ENCODE measurements around the gene FOXP1.

Gene FOXP1

DNA sequence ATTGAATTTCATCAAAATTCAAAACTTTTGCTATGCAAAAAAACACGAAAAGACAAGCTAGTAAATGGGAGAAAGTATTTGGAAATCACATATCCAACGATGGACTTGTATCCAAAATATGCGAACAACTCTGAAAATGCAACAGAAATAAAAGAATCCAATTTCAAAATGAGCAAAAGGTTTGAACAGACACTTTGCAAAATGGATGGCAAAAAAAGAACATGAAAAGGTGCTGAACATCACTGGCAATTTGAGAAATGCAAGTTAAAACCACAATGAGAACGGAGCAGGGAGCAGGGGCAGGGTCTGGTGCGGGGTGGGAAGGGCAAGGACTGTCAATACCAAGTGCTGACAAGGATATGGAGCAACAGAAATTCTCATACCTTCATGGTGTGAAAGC, 23.1 kb upstream of the FOXP1 start:
- FAIRE-seq = no peak
- TF ChIP-seq TAF1 (IDR thresholded peaks at IDR 0.05; ENCODE audit: borderline replicate concordance, low read depth, low read length) = no peak
- no peak for TF ChIP-seq POLR2A (IDR thresholded peaks at IDR 0.05; ENCODE audit: low read depth, low read length)
- no peak for TF ChIP-seq POLR2AphosphoS5 (IDR thresholded peaks at IDR 0.05; ENCODE audit: low read depth, low read length)
- DNase-seq (ENCODE audit: insufficient read length) = no peak

DNA sequence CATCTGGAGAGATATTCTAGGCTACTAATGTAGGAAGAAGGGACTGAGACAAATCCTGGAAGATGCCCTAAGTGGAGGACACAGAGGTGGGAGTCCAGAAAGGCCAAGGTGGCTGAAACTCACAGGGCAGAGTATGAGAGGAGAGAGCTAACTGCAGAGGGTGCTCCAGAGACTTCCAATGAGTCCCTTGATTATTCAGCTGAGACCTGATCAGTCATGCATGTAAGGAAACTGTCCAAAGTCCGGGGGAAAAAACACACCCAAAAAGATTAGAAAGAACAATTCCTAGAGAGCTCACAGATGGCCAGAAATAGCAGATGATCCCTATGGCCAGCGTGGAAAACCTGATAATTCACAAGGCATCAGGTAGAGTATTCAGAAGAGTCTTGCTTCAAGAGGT, 18.7 kb upstream of the FOXP1 start:
- DNase-seq (ENCODE audit: insufficient read length) (no peak), FAIRE-seq (no peak)
- TF ChIP-seq POLR2AphosphoS5 (IDR thresholded peaks at IDR 0.05; ENCODE audit: low read depth, low read length) (no peak), POLR2A (IDR thresholded peaks at IDR 0.05; ENCODE audit: low read depth, low read length) (no peak), TAF1 (IDR thresholded peaks at IDR 0.05; ENCODE audit: borderline replicate concordance, low read depth, low read length) (no peak)

DNA sequence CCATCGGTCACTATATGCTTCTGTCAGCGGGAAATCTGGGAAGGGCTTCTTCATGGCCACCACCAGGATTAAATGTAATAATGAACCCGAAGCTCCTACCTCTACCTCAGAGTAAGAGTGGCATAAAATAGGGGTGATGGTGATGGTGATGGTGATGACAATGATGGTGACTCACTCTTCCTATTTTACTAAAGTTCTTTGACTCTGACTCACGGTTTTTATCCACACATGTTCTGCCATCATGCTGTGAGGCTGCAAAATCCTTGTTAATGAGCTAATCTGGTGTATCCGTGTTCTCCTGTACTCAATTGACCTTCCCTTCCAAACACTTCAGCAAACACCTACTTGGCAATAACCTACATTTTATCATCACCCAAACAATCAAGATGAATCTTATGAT, 18.3 kb upstream of the FOXP1 start:
- DNase-seq (ENCODE audit: insufficient read length) = no peak
- no peak for TF ChIP-seq POLR2AphosphoS5 (IDR thresholded peaks at IDR 0.05; ENCODE audit: low read depth, low read length)
- TF ChIP-seq POLR2A (IDR thresholded peaks at IDR 0.05; ENCODE audit: low read depth, low read length) = no peak
- no peak for TF ChIP-seq TAF1 (IDR thresholded peaks at IDR 0.05; ENCODE audit: borderline replicate concordance, low read depth, low read length)
- no peak for FAIRE-seq

DNA sequence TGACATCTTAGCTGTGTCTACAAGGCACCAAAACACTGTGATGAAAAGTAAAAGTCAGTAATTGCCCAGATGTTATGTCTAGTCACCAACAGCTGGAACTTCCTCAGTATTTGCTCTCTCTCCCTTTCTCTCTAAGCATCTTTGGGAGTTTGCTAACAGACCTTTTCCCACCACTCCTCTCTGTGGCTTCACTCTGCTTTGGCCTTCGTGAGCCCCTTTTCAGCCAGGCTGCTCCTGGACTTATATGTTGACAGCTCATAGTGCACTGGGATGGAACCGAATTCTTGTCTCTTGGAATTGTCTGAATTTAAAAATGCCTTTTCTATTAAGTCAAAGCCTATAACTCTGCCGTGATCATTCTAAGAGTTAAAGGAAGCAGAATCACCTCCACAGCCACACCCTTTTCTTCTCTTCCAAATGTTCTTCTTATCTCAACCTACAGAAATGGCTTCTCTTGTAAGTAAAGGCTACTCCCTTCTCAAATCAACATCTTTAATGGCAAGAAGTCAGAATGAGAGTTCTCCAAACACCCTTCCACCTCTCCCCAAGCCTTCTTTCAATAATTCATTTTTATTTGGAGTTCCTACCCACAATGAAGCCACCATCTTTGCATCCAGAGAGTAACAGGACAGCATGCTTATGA, 17.2 kb upstream of the FOXP1 start:
- no peak for TF ChIP-seq POLR2AphosphoS5 (IDR thresholded peaks at IDR 0.05; ENCODE audit: low read depth, low read length)
- TF ChIP-seq TAF1 (IDR thresholded peaks at IDR 0.05; ENCODE audit: borderline replicate concordance, low read depth, low read length) = no peak
- no peak for TF ChIP-seq POLR2A (IDR thresholded peaks at IDR 0.05; ENCODE audit: low read depth, low read length)
- DNase-seq (ENCODE audit: insufficient read length) (no peak), FAIRE-seq (no peak)

DNA sequence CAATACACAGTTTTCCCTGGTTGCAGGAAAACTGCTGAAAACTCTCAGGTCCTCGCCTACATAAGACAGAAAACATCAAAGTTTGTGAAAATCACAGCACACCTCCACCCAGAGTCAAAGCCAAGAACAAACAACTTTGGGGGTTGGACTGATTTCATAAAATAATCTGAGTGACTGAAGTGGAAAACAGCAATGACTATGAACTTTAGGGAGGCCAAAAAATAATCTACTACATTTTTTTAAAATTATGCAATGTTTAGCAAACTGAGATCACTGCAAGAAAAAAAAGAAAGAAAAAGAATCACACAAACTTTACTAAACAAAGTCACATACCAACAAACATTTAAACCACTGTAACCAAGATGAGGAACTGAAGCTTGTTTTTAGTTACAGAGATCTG, 15.9 kb upstream of the FOXP1 start:
- TF ChIP-seq POLR2AphosphoS5 (IDR thresholded peaks at IDR 0.05; ENCODE audit: low read depth, low read length) (no peak), TAF1 (IDR thresholded peaks at IDR 0.05; ENCODE audit: borderline replicate concordance, low read depth, low read length) (no peak), POLR2A (IDR thresholded peaks at IDR 0.05; ENCODE audit: low read depth, low read length) (no peak)
- DNase-seq (ENCODE audit: insufficient read length) = no peak
- FAIRE-seq = no peak

DNA sequence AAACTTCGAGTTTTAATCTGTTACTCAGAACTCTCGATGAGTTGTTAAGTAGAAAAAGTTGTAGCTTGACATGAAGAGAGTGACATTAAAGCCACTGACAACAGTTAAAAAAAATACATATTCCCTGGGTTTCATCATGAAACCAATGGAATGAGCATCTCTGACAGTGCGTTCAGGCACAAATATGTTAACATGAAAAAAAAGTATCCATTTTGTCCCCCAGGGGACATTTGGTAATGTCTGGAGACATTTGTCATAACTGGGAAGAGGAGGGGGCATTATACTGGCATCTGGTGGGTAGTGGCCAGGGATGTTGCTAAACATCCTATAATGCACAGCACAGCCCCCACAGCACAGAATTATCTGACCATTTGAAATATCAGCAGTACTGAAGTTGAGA, 14.8 kb upstream of the FOXP1 start:
- FAIRE-seq = no peak

DNA sequence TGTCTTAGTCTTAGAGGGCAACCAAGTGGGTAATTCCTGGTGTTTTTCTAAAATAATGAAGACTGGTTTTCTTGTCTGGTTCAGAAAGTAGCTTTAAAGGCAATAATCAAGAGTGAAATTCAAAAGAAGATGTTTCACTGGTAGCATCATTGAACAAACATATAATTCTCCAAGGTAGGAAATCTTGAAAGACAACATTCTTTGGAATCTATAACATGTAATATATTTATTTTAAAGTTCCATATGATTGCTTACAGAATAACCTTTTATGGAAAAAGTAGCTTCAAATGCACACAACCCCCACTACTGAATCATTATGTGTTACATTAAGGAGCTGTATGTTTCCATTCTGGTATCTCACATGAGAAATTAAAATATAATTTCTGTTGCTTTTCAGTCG, 13.8 kb upstream of the FOXP1 start:
- no peak for DNase-seq (ENCODE audit: insufficient read length)
- no peak for TF ChIP-seq POLR2A (IDR thresholded peaks at IDR 0.05; ENCODE audit: low read depth, low read length)
- TF ChIP-seq TAF1 (IDR thresholded peaks at IDR 0.05; ENCODE audit: borderline replicate concordance, low read depth, low read length) = no peak
- TF ChIP-seq POLR2AphosphoS5 (IDR thresholded peaks at IDR 0.05; ENCODE audit: low read depth, low read length) = no peak
- FAIRE-seq = no peak

More for the DNA sequence above, 14.8 kb upstream of the FOXP1 start:
- no peak for DNase-seq (ENCODE audit: insufficient read length)
- TF ChIP-seq POLR2A (IDR thresholded peaks at IDR 0.05; ENCODE audit: low read depth, low read length) = no peak
- no peak for TF ChIP-seq TAF1 (IDR thresholded peaks at IDR 0.05; ENCODE audit: borderline replicate concordance, low read depth, low read length)
- no peak for TF ChIP-seq POLR2AphosphoS5 (IDR thresholded peaks at IDR 0.05; ENCODE audit: low read depth, low read length)

DNA sequence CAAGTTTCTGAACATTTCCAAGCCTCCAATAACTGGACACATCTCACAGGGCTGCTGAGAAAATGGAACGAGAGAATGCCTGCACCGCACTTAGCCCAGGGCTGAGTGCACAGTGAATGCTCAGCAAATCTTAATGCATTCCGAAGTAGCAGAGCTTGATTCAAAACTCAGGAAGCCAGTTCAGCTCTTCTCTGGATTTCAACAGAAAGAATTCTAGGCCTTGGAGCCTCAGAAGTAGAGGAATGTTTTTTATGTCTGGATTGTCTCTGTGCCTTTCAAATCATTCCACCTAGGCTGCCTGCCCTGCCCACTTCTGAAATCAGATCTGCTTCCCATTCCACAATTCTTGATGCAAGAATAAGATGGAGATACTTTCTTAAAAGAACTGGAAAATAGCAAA, 9.6 kb upstream of the FOXP1 start:
- FAIRE-seq (no peak), DNase-seq (ENCODE audit: insufficient read length) (no peak)
- TF ChIP-seq POLR2A (IDR thresholded peaks at IDR 0.05; ENCODE audit: low read depth, low read length) (no peak), POLR2AphosphoS5 (IDR thresholded peaks at IDR 0.05; ENCODE audit: low read depth, low read length) (no peak), TAF1 (IDR thresholded peaks at IDR 0.05; ENCODE audit: borderline replicate concordance, low read depth, low read length) (no peak)

DNA sequence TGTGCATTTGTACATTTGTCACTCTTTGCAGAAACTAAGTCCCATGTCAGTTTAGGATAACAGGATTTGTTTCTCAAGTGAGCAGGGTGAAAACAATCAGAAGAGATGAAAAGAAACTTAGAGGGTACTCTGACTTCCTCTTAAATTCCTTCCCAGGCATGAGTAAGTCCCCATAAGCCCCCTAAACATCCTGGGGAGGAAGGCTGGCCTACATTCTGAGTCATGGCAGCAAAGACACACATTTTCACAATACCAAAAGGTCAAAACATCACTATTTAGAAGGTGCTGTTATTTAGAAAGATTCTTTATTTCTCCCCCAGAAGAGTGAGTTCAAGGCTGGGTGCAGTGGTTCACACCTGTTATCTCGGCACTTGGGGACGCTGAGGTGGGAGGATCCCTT, 7.6 kb upstream of the FOXP1 start:
- no peak for TF ChIP-seq POLR2AphosphoS5 (IDR thresholded peaks at IDR 0.05; ENCODE audit: low read depth, low read length)
- TF ChIP-seq TAF1 (IDR thresholded peaks at IDR 0.05; ENCODE audit: borderline replicate concordance, low read depth, low read length) = no peak
- no peak for TF ChIP-seq POLR2A (IDR thresholded peaks at IDR 0.05; ENCODE audit: low read depth, low read length)
- DNase-seq (ENCODE audit: insufficient read length) (no peak), FAIRE-seq (no peak)

DNA sequence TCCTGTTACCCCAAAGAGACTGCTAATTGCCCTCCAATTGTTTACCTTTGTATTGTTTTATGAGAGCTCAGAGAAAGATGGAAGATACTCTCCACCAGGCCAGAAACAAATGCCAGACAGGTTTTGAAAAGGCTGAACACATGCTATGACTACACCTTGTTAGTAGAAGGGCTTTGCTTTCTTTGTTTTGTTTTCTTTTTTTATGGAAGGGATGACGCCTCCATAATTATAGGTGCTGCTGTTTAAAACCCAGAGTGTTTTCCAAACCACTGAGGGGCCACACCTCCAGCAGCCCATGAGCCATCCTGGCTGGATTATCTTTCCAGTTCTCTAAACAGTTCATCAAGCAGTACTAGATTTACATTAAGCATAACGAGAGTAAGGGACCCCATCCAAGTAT, 5.6 kb upstream of the FOXP1 start:
- FAIRE-seq (no peak), DNase-seq (ENCODE audit: insufficient read length) (no peak)
- TF ChIP-seq POLR2A (IDR thresholded peaks at IDR 0.05; ENCODE audit: low read depth, low read length) (no peak), TAF1 (IDR thresholded peaks at IDR 0.05; ENCODE audit: borderline replicate concordance, low read depth, low read length) (no peak), POLR2AphosphoS5 (IDR thresholded peaks at IDR 0.05; ENCODE audit: low read depth, low read length) (no peak)

DNA sequence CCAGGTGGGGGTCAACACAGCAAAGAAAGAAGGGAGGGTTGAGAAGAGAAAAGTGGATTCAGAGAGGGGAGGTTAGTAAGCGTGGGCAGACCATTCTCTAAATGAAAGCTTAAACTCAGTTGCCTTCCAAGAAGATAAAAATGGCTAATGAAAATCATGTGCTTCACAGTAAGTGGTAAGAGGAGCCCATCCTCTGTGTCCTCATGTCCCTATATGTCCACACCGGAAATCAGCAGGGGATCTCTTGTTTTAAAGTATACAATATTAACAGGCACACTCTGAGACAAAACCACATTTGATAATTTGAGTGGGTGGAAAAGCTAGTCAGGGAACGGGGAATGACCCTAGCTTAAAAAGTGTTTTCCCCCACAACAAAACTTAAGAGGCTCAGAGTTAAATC, 4.4 kb upstream of the FOXP1 start:
- TF ChIP-seq POLR2AphosphoS5 (IDR thresholded peaks at IDR 0.05; ENCODE audit: low read depth, low read length) (no peak), TAF1 (IDR thresholded peaks at IDR 0.05; ENCODE audit: borderline replicate concordance, low read depth, low read length) (no peak), POLR2A (IDR thresholded peaks at IDR 0.05; ENCODE audit: low read depth, low read length) (no peak)
- DNase-seq (ENCODE audit: insufficient read length) (no peak), FAIRE-seq (no peak)

DNA sequence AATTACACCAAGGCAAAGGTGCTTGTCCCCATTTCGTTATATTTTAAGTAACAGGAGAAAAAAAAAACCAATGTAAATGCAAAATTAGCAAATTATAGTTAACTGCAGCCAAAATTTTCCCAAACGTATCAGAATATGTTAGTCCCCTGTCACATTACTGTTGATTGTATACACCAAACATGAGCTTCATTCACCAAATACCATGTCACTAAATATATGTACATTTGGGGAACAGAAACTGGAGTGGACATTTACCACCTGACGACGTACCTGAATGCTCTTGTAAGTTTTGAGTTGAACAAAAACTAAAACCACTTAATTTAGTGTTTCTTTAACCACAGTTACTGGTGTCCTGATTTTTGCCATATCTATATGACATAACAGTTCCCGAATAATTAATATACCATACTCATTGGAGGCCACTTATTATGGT, 3.3 kb upstream of the FOXP1 start:
- no peak for TF ChIP-seq POLR2AphosphoS5 (IDR thresholded peaks at IDR 0.05; ENCODE audit: low read depth, low read length)
- no peak for TF ChIP-seq POLR2A (IDR thresholded peaks at IDR 0.05; ENCODE audit: low read depth, low read length)
- TF ChIP-seq TAF1 (IDR thresholded peaks at IDR 0.05; ENCODE audit: borderline replicate concordance, low read depth, low read length) = no peak
- FAIRE-seq (no peak), DNase-seq (ENCODE audit: insufficient read length) (no peak)

All from GM12892 (cell line).